WTC11 (cell line): Measurements from ENCODE around the gene TSR2. TPM values are rescaled to one million over a fixed set of nuclear protein-coding genes. Genes with fewer than 3 reads are reported as not detected.

Experiments
- ATAC-seq: fragments of 200-7000 bp; cut with Tn5 transposase; 2 replicates; pipeline ENCODE4 v1.10.0; 2021; ENCODE audit warnings: mild to moderate bottlenecking, moderate library complexity
- CTCF ChIA-PET: fragments of 300-600 bp; sonication (Branson Sonifier 250); formaldehyde crosslinking; loops from one replicate; lab custom pipeline; 2021; ENCODE audit warnings: antibody characterized with exemption; lab: Charles Lee
- POLR2A ChIA-PET: fragments of 350-600 bp; sonication (Branson Sonifier 250); formaldehyde crosslinking; loops from one replicate; lab custom pipeline; 2021; ENCODE audit warnings: antibody characterized with exemption; lab: Charles Lee
- DNase-seq: peaks from one replicate; pipeline ENCODE4 v3.0.0; 2021; ENCODE audit warnings: low spot score
- H3K27ac Mint-ChIP-seq: 2 replicates; pipeline ENCODE4 v1.8.0; 2021; ENCODE audit warnings: mixed read lengths
- H3K27me3 Mint-ChIP-seq: 2 replicates; pipeline ENCODE4 v1.8.0; 2021; ENCODE audit warnings: low read depth, mild to moderate bottlenecking, moderate library complexity, mixed read lengths
- H3K36me3 Mint-ChIP-seq: 2 replicates; pipeline ENCODE4 v1.8.0; 2021; ENCODE audit warnings: mixed read lengths
- H3K4me1 Mint-ChIP-seq: 2 replicates; pipeline ENCODE4 v1.8.0; 2022; ENCODE audit warnings: mixed read lengths
- H3K4me3 Mint-ChIP-seq: 2 replicates; pipeline ENCODE4 v1.8.0; 2021; ENCODE audit warnings: mild to moderate bottlenecking, moderate library complexity, mixed read lengths
- H3K9me3 Mint-ChIP-seq: 2 replicates; pipeline ENCODE4 v1.8.0; 2021; ENCODE audit warnings: mixed read lengths
- ATF1 ChIP-seq: sonication (generic); formaldehyde crosslinking; IDR thresholded peaks from 2 replicates; pipeline ENCODE4 v1.8.1; 2023; ENCODE audit warnings: mild to moderate bottlenecking, moderate library complexity, missing genetic modification reagents
- EMX1 ChIP-seq: fragments of 250-450 bp; sonication (Bioruptor Pico); IDR thresholded peaks from 2 replicates; pipeline ENCODE4 v1.8.0; 2021; ENCODE audit warnings: mild to moderate bottlenecking
- ESRRA ChIP-seq: sonication (generic); formaldehyde crosslinking; IDR thresholded peaks from 2 replicates; pipeline ENCODE4 v1.8.1; 2022; ENCODE audit warnings: mild to moderate bottlenecking, missing genetic modification reagents, borderline replicate concordance
- FOXJ3 ChIP-seq: sonication (generic); formaldehyde crosslinking; IDR thresholded peaks from 2 replicates; pipeline ENCODE4 v1.9.0; 2021; ENCODE audit warnings: missing genetic modification reagents, mild to moderate bottlenecking, borderline replicate concordance
- FOXP1 ChIP-seq: sonication (generic); formaldehyde crosslinking; IDR thresholded peaks from 2 replicates; pipeline ENCODE4 v1.8.0; 2022; ENCODE audit warnings: missing genetic modification reagents, mild to moderate bottlenecking, moderate library complexity, borderline replicate concordance
- NFATC4 ChIP-seq: fragments of 250-450 bp; sonication (Bioruptor Pico); IDR thresholded peaks from 2 replicates; pipeline ENCODE4 v1.9.0; 2021; ENCODE audit warnings: mild to moderate bottlenecking
- RELA ChIP-seq: sonication (generic); formaldehyde crosslinking; IDR thresholded peaks from 2 replicates; pipeline ENCODE4 v1.8.1; 2022; ENCODE audit warnings: missing genetic modification reagents, mild to moderate bottlenecking, borderline replicate concordance
- SOX15 ChIP-seq: fragments of 250-450 bp; sonication (Bioruptor Pico); IDR thresholded peaks from 2 replicates; pipeline ENCODE4 v1.9.0; 2021; ENCODE audit warnings: mild to moderate bottlenecking
- ZNF416 ChIP-seq: fragments of 250-450 bp; sonication (Bioruptor Pico); IDR thresholded peaks from 2 replicates; pipeline ENCODE4 v1.9.0; 2021; ENCODE audit warnings: mild to moderate bottlenecking, inconsistent platforms
- ZNF423 ChIP-seq: fragments of 250-450 bp; sonication (Bioruptor Pico); IDR thresholded peaks from 2 replicates; pipeline ENCODE4 v2.1.2; 2022; ENCODE audit warnings: mild to moderate bottlenecking, moderate library complexity
- total RNA-seq: library from RNA; stranded (reverse); gene quantifications from 3 replicates; pipeline ENCODE4 v1.2.3, GENCODE V29; 2021
- TF ChIP-seq, protein P1 (sequence below): sonication (generic); formaldehyde crosslinking; IDR thresholded peaks from 2 replicates; pipeline ENCODE4 v1.8.1; 2023; ENCODE audit warnings: mild to moderate bottlenecking, moderate library complexity, missing genetic modification reagents
- TF ChIP-seq, protein P2 (sequence below): sonication (generic); formaldehyde crosslinking; IDR thresholded peaks from 2 replicates; pipeline ENCODE4 v1.8.0; 2023; ENCODE audit warnings: missing genetic modification reagents, mild to moderate bottlenecking, borderline replicate concordance
- TF ChIP-seq, protein P3 (sequence below): fragments of 250-450 bp; sonication (Bioruptor Pico); IDR thresholded peaks from 2 replicates; pipeline ENCODE4 v1.9.0; 2021; ENCODE audit warnings: mild to moderate bottlenecking
- TF ChIP-seq, protein P4 (sequence below): sonication (generic); formaldehyde crosslinking; IDR thresholded peaks from 2 replicates; pipeline ENCODE4 v1.8.1; 2023; ENCODE audit warnings: mild to moderate bottlenecking, missing genetic modification reagents
- TF ChIP-seq, protein P5 (sequence below): sonication (generic); formaldehyde crosslinking; IDR thresholded peaks from 2 replicates; pipeline ENCODE4 v1.8.0; 2022; ENCODE audit warnings: mild to moderate bottlenecking, missing genetic modification reagents
- TF ChIP-seq, protein P6 (sequence below): sonication (generic); formaldehyde crosslinking; IDR thresholded peaks from 2 replicates; pipeline ENCODE4 v1.8.0; 2022; ENCODE audit warnings: mild to moderate bottlenecking, missing genetic modification reagents
- TF ChIP-seq, protein P7 (sequence below): sonication (generic); formaldehyde crosslinking; IDR thresholded peaks from 2 replicates; pipeline ENCODE4 v1.8.0; 2023; ENCODE audit warnings: mild to moderate bottlenecking, missing genetic modification reagents

The TSR2 gene
- total RNA-seq, 1 experiment from 2014 or later = 45.5 TPM

DNA sequence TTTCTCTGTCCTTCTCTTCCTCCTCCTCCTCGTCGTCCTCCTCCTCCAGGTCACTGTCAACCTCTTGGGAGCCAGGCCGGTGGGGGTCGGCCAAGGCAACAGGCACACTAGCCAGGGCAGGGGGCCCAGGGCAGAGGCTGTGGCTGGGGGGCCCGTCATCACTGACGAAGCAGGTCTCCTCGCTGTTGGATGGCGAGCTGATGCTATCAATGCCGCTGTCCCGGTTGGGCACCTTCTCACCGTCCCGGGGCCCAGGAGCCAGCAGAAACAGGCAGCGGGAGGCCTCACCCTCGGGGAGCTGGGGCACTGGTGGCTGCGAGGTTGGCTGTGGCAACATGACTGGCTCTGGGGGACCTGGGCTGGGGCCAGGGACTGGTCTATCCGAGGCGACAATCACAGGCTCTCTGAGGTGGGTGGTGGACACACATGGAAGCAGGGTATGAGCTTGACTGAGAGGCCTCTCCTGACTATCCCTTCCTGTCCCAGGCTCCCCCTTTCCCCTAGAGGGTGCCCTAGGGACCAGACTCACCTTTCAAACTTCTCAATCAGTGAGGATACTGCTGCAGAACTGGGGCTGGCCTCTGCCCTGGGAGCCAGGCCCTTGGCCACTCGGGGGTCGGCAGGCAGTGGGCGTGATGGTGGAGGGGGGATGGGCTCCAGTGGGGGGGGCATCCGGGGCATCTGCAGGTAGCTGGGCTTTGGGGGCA lies 30.0 kb downstream of the TSR2 start (continued):
- TF ChIP-seq, protein P1, sequence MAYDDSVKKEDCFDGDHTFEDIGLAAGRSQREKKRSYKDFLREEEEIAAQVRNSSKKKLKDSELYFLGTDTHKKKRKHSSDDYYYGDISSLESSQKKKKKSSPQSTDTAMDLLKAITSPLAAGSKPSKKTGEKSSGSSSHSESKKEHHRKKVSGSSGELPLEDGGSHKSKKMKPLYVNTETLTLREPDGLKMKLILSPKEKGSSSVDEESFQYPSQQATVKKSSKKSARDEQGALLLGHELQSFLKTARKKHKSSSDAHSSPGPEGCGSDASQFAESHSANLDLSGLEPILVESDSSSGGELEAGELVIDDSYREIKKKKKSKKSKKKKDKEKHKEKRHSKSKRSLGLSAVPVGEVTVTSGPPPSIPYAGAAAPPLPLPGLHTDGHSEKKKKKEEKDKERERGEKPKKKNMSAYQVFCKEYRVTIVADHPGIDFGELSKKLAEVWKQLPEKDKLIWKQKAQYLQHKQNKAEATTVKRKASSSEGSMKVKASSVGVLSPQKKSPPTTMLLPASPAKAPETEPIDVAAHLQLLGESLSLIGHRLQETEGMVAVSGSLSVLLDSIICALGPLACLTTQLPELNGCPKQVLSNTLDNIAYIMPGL (CRISPR knock-in tag) = no peak
- TF ChIP-seq FOXP1 (CRISPR knock-in tag) (no peak), NFATC4 (no peak)
- TF ChIP-seq, all 79 proteins: peak for 0

DNA sequence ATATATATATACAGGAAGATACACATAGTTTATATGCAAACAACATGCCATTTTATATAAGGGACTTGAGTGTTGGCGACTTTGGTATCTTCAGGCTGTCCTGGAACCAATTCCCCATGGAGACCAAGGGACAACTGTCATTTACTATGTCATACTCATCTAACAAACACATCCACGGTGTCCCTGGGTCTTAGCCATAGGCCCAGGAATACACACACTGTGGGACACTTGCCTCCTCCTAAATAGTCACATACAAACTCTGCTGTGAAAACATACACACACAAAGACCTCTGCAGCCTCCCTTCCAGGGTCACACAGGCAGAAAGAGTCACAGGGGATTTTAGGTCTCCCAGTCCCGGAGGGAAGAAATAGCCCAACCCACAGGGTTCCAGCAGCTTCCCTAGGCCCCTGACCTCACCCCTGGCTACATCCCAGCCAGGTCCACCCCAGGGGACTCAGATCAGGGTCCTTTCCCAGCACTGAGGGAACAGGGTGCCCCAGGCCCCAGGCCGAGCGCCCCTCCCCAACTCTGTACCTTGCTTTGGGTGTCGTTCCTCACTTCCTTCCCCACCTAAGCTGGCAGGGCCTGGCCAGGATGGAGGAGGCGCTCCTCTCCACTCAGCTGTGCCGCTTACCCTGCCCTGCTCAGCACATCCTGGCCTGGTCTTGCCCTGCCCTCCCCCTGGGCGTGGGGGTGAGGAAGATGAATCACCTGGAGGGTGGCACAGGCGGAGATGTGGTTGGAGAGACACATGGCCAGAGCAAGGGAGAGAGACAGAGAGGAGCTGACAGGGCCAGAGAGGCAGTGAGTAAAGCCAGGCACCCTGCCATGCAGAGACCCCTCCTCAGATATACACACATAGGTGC lies 34.0 kb downstream of the TSR2 start:
- H3K9me3 Mint-ChIP-seq = no peaks in the 10 kb centered on the region
- no peak overlapping the region for H3K27ac Mint-ChIP-seq
- ChIA-PET POLR2A (no interaction called here), CTCF (no interaction called here)
- H3K4me1 Mint-ChIP-seq = peaks cover 10% of the 10 kb centered on the region
- ATAC-seq = no peak
- H3K27me3 Mint-ChIP-seq = no peaks in the 10 kb centered on the region
- no peak overlapping the region for H3K4me3 Mint-ChIP-seq
- DNase-seq = no peak
- H3K36me3 Mint-ChIP-seq = no peaks in the 10 kb centered on the region
- no peak for TF ChIP-seq RELA (CRISPR knock-in tag)
- TF ChIP-seq, protein P2, sequence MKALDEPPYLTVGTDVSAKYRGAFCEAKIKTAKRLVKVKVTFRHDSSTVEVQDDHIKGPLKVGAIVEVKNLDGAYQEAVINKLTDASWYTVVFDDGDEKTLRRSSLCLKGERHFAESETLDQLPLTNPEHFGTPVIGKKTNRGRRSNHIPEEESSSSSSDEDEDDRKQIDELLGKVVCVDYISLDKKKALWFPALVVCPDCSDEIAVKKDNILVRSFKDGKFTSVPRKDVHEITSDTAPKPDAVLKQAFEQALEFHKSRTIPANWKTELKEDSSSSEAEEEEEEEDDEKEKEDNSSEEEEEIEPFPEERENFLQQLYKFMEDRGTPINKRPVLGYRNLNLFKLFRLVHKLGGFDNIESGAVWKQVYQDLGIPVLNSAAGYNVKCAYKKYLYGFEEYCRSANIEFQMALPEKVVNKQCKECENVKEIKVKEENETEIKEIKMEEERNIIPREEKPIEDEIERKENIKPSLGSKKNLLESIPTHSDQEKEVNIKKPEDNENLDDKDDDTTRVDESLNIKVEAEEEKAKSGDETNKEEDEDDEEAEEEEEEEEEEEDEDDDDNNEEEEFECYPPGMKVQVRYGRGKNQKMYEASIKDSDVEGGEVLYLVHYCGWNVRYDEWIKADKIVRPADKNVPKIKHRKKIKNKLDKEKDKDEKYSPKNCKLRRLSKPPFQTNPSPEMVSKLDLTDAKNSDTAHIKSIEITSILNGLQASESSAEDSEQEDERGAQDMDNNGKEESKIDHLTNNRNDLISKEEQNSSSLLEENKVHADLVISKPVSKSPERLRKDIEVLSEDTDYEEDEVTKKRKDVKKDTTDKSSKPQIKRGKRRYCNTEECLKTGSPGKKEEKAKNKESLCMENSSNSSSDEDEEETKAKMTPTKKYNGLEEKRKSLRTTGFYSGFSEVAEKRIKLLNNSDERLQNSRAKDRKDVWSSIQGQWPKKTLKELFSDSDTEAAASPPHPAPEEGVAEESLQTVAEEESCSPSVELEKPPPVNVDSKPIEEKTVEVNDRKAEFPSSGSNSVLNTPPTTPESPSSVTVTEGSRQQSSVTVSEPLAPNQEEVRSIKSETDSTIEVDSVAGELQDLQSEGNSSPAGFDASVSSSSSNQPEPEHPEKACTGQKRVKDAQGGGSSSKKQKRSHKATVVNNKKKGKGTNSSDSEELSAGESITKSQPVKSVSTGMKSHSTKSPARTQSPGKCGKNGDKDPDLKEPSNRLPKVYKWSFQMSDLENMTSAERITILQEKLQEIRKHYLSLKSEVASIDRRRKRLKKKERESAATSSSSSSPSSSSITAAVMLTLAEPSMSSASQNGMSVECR (CRISPR knock-in tag) = no peak
- no peak for TF ChIP-seq FOXJ3 (CRISPR knock-in tag)
- TF ChIP-seq FOXP1 (CRISPR knock-in tag) = no peak
- TF ChIP-seq, protein P3, sequence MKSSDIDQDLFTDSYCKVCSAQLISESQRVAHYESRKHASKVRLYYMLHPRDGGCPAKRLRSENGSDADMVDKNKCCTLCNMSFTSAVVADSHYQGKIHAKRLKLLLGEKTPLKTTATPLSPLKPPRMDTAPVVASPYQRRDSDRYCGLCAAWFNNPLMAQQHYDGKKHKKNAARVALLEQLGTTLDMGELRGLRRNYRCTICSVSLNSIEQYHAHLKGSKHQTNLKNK = no peak
- TF ChIP-seq ZNF423 = no peak
- no peak for TF ChIP-seq ZNF416 (CRISPR knock-in tag)
- TF ChIP-seq, protein P4, sequence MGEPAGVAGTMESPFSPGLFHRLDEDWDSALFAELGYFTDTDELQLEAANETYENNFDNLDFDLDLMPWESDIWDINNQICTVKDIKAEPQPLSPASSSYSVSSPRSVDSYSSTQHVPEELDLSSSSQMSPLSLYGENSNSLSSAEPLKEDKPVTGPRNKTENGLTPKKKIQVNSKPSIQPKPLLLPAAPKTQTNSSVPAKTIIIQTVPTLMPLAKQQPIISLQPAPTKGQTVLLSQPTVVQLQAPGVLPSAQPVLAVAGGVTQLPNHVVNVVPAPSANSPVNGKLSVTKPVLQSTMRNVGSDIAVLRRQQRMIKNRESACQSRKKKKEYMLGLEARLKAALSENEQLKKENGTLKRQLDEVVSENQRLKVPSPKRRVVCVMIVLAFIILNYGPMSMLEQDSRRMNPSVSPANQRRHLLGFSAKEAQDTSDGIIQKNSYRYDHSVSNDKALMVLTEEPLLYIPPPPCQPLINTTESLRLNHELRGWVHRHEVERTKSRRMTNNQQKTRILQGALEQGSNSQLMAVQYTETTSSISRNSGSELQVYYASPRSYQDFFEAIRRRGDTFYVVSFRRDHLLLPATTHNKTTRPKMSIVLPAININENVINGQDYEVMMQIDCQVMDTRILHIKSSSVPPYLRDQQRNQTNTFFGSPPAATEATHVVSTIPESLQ = no peak
- no peak for TF ChIP-seq ATF1 (CRISPR knock-in tag)
- TF ChIP-seq EMX1 (CRISPR knock-in tag) = no peak
- no peak for TF ChIP-seq ESRRA (CRISPR knock-in tag)
- TF ChIP-seq, protein P5, sequence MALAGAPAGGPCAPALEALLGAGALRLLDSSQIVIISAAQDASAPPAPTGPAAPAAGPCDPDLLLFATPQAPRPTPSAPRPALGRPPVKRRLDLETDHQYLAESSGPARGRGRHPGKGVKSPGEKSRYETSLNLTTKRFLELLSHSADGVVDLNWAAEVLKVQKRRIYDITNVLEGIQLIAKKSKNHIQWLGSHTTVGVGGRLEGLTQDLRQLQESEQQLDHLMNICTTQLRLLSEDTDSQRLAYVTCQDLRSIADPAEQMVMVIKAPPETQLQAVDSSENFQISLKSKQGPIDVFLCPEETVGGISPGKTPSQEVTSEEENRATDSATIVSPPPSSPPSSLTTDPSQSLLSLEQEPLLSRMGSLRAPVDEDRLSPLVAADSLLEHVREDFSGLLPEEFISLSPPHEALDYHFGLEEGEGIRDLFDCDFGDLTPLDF (CRISPR knock-in tag) = no peak
- TF ChIP-seq, protein P6, sequence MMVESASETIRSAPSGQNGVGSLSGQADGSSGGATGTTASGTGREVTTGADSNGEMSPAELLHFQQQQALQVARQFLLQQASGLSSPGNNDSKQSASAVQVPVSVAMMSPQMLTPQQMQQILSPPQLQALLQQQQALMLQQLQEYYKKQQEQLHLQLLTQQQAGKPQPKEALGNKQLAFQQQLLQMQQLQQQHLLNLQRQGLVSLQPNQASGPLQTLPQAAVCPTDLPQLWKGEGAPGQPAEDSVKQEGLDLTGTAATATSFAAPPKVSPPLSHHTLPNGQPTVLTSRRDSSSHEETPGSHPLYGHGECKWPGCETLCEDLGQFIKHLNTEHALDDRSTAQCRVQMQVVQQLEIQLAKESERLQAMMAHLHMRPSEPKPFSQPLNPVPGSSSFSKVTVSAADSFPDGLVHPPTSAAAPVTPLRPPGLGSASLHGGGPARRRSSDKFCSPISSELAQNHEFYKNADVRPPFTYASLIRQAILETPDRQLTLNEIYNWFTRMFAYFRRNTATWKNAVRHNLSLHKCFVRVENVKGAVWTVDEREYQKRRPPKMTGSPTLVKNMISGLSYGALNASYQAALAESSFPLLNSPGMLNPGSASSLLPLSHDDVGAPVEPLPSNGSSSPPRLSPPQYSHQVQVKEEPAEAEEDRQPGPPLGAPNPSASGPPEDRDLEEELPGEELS (CRISPR knock-in tag) = no peak
- TF ChIP-seq, protein P7, sequence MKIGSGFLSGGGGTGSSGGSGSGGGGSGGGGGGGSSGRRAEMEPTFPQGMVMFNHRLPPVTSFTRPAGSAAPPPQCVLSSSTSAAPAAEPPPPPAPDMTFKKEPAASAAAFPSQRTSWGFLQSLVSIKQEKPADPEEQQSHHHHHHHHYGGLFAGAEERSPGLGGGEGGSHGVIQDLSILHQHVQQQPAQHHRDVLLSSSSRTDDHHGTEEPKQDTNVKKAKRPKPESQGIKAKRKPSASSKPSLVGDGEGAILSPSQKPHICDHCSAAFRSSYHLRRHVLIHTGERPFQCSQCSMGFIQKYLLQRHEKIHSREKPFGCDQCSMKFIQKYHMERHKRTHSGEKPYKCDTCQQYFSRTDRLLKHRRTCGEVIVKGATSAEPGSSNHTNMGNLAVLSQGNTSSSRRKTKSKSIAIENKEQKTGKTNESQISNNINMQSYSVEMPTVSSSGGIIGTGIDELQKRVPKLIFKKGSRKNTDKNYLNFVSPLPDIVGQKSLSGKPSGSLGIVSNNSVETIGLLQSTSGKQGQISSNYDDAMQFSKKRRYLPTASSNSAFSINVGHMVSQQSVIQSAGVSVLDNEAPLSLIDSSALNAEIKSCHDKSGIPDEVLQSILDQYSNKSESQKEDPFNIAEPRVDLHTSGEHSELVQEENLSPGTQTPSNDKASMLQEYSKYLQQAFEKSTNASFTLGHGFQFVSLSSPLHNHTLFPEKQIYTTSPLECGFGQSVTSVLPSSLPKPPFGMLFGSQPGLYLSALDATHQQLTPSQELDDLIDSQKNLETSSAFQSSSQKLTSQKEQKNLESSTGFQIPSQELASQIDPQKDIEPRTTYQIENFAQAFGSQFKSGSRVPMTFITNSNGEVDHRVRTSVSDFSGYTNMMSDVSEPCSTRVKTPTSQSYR (CRISPR knock-in tag) = no peak
- no peak for TF ChIP-seq SOX15 (CRISPR knock-in tag)
